ENCODE measurements around the gene BTBD16. TPM values are rescaled to one million over a fixed set of nuclear protein-coding genes. Genes with fewer than 3 reads are reported as not detected.
A peak's percentile ranks its signal among the peaks of the same experiment; 100 is the strongest.

The BTBD16 gene
- total RNA-seq, 6 donors from 2014 or later = 0.20 to 1.8 (median 0.91) TPM; not detected in 3

DNA sequence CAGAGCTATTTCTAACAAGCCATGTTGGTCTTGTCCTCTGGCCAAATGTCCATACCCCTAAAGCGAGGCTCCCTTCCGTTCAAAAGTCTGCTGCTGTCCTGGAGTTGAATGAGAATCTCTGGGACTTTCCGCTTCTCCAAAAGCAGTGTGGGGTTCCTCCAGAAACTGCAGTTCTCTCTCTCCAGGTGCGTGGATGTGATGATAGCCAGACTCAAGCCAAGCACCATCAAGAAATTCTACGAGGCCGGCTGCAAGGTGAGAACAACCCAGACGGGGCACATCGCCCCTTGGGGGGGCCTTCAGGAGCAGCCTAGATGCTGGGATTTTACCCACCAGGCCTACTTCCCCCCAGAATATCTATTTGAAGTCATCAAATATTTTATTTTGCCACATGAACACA, 26.5 kb downstream of the BTBD16 start:
- H3K4me3 ChIP-seq = no peak overlapping the region
- TF ChIP-seq CTCF (IDR thresholded peaks at IDR 0.05) (no peak), POLR2A (IDR thresholded peaks at IDR 0.05) (no peak), POLR2AphosphoS5 (IDR thresholded peaks at IDR 0.05) (no peak), EP300 (IDR thresholded peaks at IDR 0.05) (no peak)
- no peaks in the 10 kb centered on the region for H3K4me1 ChIP-seq
- H3K36me3 ChIP-seq = no peaks in the 10 kb centered on the region
- H3K27ac ChIP-seq = no peak overlapping the region
- no peaks in the 10 kb centered on the region for H3K9me3 ChIP-seq
- ATAC-seq (ENCODE audit: low FRiP score in 2 of 2) (no peak), DNase-seq (no peak)
- H3K27me3 ChIP-seq = no peaks in the 10 kb centered on the region
- WGBS, 2 donors = 80 to 90% methylated on average over 8 of the region's 8 CpGs

GRCh38 chr10:122298206-122298597, 27.1 kb downstream of the BTBD16 start:
- WGBS, 2 donors = 81 to 92% methylated on average over 6 of the region's 6 CpGs
- DNase-seq (no peak), ATAC-seq (ENCODE audit: low FRiP score in 2 of 2) (no peak)
- H3K4me1 ChIP-seq = no peaks in the 10 kb centered on the region
- no peak overlapping the region for H3K27ac ChIP-seq
- no peak for TF ChIP-seq POLR2A (IDR thresholded peaks at IDR 0.05)
- TF ChIP-seq EP300 (IDR thresholded peaks at IDR 0.05) = no peak
- no peak for TF ChIP-seq CTCF (IDR thresholded peaks at IDR 0.05)
- no peak for TF ChIP-seq POLR2AphosphoS5 (IDR thresholded peaks at IDR 0.05)
- H3K4me3 ChIP-seq = no peak overlapping the region
- no peaks in the 10 kb centered on the region for H3K27me3 ChIP-seq
- H3K9me3 ChIP-seq = no peaks in the 10 kb centered on the region
- H3K36me3 ChIP-seq = no peaks in the 10 kb centered on the region

- ATAC-seq (ENCODE audit: low FRiP score in 2 of 2) (peak; percentile 80 to 88), DNase-seq (peak in 1 of 2 donors; percentile 47)
- Histone ChIP-seq H3K27ac (no peak overlapping the region), H3K36me3 (no peaks in the 10 kb centered on the region), H3K27me3 (no peaks in the 10 kb centered on the region), H3K9me3 (no peaks in the 10 kb centered on the region), H3K4me3 (no peak overlapping the region), H3K4me1 (no peaks in the 10 kb centered on the region)
- TF ChIP-seq POLR2AphosphoS5 (IDR thresholded peaks at IDR 0.05) (no peak), CTCF (IDR thresholded peaks at IDR 0.05) (peak; percentile 71 to 89 (median 84))
- WGBS, 2 donors = 25 to 27% methylated on average over 13 to 15 of the region's 15 CpGs
Observed at GRCh38 chr10:122298598-122299301, 27.7 kb downstream of the BTBD16 start.

- WGBS, 2 donors = 87 to 90% methylated on average over 14 of the region's 14 CpGs
- Histone ChIP-seq H3K4me3 (no peak overlapping the region), H3K9me3 (no peaks in the 10 kb centered on the region), H3K4me1 (no peaks in the 10 kb centered on the region), H3K27me3 (no peaks in the 10 kb centered on the region), H3K27ac (no peak overlapping the region), H3K36me3 (no peaks in the 10 kb centered on the region)
- TF ChIP-seq CTCF (IDR thresholded peaks at IDR 0.05) = no peak
- TF ChIP-seq POLR2AphosphoS5 (IDR thresholded peaks at IDR 0.05) = no peak
- TF ChIP-seq POLR2A (IDR thresholded peaks at IDR 0.05) = no peak
- no peak for TF ChIP-seq EP300 (IDR thresholded peaks at IDR 0.05)
- DNase-seq (no peak), ATAC-seq (ENCODE audit: low FRiP score in 2 of 2) (no peak)
Observed at GRCh38 chr10:122299423-122300075, 28.5 kb downstream of the BTBD16 start.
